Measurements from ENCODE around the gene LRRC32. TPM values are rescaled to one million over a fixed set of nuclear protein-coding genes. Genes with fewer than 3 reads are reported as not detected.

The LRRC32 gene
- total RNA-seq, 2 experiments from 2014 or later = 4.7 to 5.7 TPM

DNA sequence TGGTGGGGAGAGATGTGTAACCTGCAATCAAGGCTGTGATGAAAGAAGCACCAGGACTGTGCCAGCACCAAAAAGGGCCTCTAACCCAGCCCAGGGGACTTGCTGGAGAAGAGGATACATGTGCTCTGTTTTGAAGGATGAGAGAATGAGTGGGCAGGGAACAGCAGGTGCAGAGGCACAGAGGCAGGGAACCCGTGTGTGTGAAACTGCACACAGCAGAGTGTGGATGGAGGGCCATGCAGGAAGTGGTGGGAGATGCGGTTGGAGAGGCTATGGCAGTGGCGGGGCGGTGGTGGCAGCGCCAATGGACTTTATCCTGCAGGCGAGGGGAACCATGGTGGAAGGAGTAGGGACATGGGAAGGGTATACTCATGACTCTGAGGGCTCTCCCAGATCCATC, 25.2 kb upstream of the LRRC32 start:
- ChIA-PET CTCF (interaction anchor here (0.6 kb wide), 1 partner anchor 22 kb away, joined by 4 read pairs; no protein-coding TSS in a partner anchor), POLR2A (no interaction called here)
- Mint-ChIP-seq H3K4me1 (peaks cover 4% of the 10 kb centered on the region), H3K36me3 (ENCODE audit: low read depth) (no peaks in the 10 kb centered on the region), H3K27me3 (no peaks in the 10 kb centered on the region), H3K27ac (no peak overlapping the region), H3K9me3 (ENCODE audit: low read depth) (no peaks in the 10 kb centered on the region), H3K4me3 (no peak overlapping the region)
- intact Hi-C loops (cut with DNase I, micrococcal nuclease) = no loop called here
- ATAC-seq = no peak
- DNase-seq = no peak

GRCh38 chr11:76695133-76695532, 24.6 kb upstream of the LRRC32 start:
- POLR2A ChIA-PET = no interaction called here
- H3K36me3 Mint-ChIP-seq (ENCODE audit: low read depth) = no peaks in the 10 kb centered on the region
- H3K27ac Mint-ChIP-seq = no peak overlapping the region
- no peaks in the 10 kb centered on the region for H3K27me3 Mint-ChIP-seq
- ATAC-seq (no peak), DNase-seq (peak; percentile 35)
- intact Hi-C loops (cut with DNase I, micrococcal nuclease) = no loop called here
- CTCF ChIA-PET = interaction anchor here (0.6 to 1.0 kb wide), 2 partner anchors 22 to 40 kb away, joined by 3 to 4 read pairs; no protein-coding TSS in a partner anchor
- no peak overlapping the region for H3K4me3 Mint-ChIP-seq
- no peaks in the 10 kb centered on the region for H3K9me3 Mint-ChIP-seq (ENCODE audit: low read depth)
- no peaks in the 10 kb centered on the region for H3K4me1 Mint-ChIP-seq

GRCh38 chr11:76694664-76695063, 24.1 kb upstream of the LRRC32 start:
- intact Hi-C loops (cut with DNase I, micrococcal nuclease) = no loop called here
- H3K4me1 Mint-ChIP-seq = no peaks in the 10 kb centered on the region
- no peaks in the 10 kb centered on the region for H3K27me3 Mint-ChIP-seq
- no peak overlapping the region for H3K4me3 Mint-ChIP-seq
- no peaks in the 10 kb centered on the region for H3K36me3 Mint-ChIP-seq (ENCODE audit: low read depth)
- DNase-seq = no peak
- POLR2A ChIA-PET = no interaction called here
- CTCF ChIA-PET = interaction anchor here (1.0 kb wide), 1 partner anchor 41 kb away, joined by 3 read pairs; no protein-coding TSS in a partner anchor
- no peaks in the 10 kb centered on the region for H3K9me3 Mint-ChIP-seq (ENCODE audit: low read depth)
- ATAC-seq = no peak
- no peak overlapping the region for H3K27ac Mint-ChIP-seq

DNA sequence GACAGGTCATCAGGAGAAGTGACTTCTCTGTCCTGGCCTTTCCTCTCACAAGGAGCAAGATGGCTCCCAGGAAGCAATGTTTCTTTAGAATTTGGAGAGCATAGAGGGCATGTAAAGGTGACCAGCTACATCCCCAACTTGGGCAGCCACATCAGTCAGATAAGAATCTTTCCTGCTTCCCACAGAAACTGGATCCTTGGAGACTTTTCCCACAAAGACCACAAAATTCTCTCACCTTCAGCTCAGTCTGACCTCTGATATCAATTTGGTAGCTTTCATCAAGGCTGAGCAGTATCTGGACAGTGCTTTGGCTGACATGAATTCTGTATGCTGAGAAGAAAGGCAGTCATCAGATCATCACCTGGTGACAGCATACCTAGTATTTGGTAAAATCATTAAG, 23.3 kb upstream of the LRRC32 start:
- Mint-ChIP-seq H3K4me1 (no peaks in the 10 kb centered on the region), H3K27me3 (no peaks in the 10 kb centered on the region), H3K36me3 (ENCODE audit: low read depth) (no peaks in the 10 kb centered on the region), H3K9me3 (ENCODE audit: low read depth) (no peaks in the 10 kb centered on the region), H3K27ac (no peak overlapping the region), H3K4me3 (no peak overlapping the region)
- POLR2A ChIA-PET = interaction anchor here (0.6 kb wide), 1 partner anchor 123 kb away, joined by 6 read pairs; no protein-coding TSS in a partner anchor
- intact Hi-C loops (cut with DNase I, micrococcal nuclease) = no loop called here
- ATAC-seq (no peak), DNase-seq (no peak)
- CTCF ChIA-PET = interaction anchor here (0.6 to 1.0 kb wide), 2 partner anchors 12 kb away, joined by 3 read pairs; no protein-coding TSS in a partner anchor

GRCh38 chr11:76692956-76693355, 22.4 kb upstream of the LRRC32 start:
- Mint-ChIP-seq H3K9me3 (ENCODE audit: low read depth) (no peaks in the 10 kb centered on the region), H3K4me3 (no peak overlapping the region), H3K36me3 (ENCODE audit: low read depth) (no peaks in the 10 kb centered on the region), H3K27ac (no peak overlapping the region), H3K4me1 (no peaks in the 10 kb centered on the region), H3K27me3 (no peaks in the 10 kb centered on the region)
- ChIA-PET CTCF (interaction anchor here (0.5 to 1.0 kb wide), 2 partner anchors 13 to 63 kb away, joined by 3 read pairs; no protein-coding TSS in a partner anchor), POLR2A (no interaction called here)
- no peak for DNase-seq
- intact Hi-C loops (cut with DNase I, micrococcal nuclease) = no loop called here
- ATAC-seq = no peak

GRCh38 chr11:76691655-76692054, 21.1 kb upstream of the LRRC32 start:
- H3K9me3 Mint-ChIP-seq (ENCODE audit: low read depth) = no peaks in the 10 kb centered on the region
- H3K4me3 Mint-ChIP-seq = no peak overlapping the region
- CTCF ChIA-PET = interaction anchor here (0.9 kb wide), 2 partner anchors 9 to 10 kb away, joined by 3 to 4 read pairs; no protein-coding TSS in a partner anchor
- H3K36me3 Mint-ChIP-seq (ENCODE audit: low read depth) = no peaks in the 10 kb centered on the region
- no peaks in the 10 kb centered on the region for H3K27me3 Mint-ChIP-seq
- no peak for ATAC-seq
- intact Hi-C loops (cut with DNase I, micrococcal nuclease) = no loop called here
- POLR2A ChIA-PET = no interaction called here
- DNase-seq = no peak
- peaks cover 2% of the 10 kb centered on the region for H3K4me1 Mint-ChIP-seq
- no peak overlapping the region for H3K27ac Mint-ChIP-seq

- POLR2A ChIA-PET = no interaction called here
- Mint-ChIP-seq H3K27ac (no peak overlapping the region), H3K27me3 (no peaks in the 10 kb centered on the region), H3K9me3 (ENCODE audit: low read depth) (no peaks in the 10 kb centered on the region), H3K36me3 (ENCODE audit: low read depth) (no peaks in the 10 kb centered on the region), H3K4me3 (no peak overlapping the region), H3K4me1 (peaks cover 10% of the 10 kb centered on the region)
- intact Hi-C loops (cut with DNase I, micrococcal nuclease) = no loop called here
- ATAC-seq (no peak), DNase-seq (no peak)
- CTCF ChIA-PET = interaction anchor here (0.6 kb wide), 1 partner anchor 46 kb away, joined by 3 read pairs; no protein-coding TSS in a partner anchor
Measured at GRCh38 chr11:76690736-76691135, 20.2 kb upstream of the LRRC32 start.

DNA sequence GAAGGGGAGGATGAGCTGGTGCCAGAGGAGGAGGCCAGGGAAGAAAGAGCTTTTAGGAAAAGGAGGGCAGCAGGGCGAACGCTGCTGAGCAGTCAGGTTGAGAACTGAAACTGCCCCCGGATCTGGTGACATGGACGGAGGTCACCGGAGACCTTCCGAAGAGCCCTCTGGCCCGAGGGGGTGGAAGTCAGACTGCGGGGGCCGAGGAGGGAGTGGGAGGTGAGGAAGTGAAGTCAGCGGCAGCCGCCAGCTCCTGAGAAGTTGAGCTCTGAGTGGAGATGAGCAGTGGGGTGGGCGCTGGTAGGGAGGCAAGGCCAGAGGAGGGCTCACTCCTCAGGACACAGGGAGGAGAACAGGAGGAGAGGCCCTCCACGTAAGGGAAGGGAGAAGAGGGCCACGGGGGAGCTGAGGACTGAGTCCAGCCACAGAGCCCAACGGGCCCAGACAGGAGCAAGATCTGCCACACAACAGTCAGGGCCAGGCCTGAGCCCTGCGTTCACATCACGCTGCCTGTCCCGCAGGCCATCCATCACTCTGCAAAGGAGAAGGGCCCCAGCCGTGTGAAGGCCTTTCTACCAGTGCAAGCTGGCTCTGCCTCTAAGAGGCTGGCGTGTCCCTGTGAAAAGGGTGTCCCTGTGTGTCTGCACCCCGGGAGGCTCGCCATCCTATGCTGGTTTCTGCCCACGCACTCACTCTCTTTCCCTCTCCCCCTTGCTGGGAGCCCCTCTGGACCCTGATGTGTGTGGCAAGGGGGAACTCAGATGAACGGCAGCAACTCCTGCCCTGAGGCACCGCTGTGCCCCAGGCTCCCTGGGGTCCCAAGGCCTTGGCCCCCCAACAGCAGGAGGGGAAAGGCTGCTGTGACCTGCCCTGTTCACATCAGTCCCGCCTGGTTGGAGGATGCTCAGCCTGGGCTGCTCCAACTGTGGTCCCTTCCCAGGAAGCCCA, 19.0 kb upstream of the LRRC32 start:
- POLR2A ChIA-PET = no interaction called here
- no peaks in the 10 kb centered on the region for H3K36me3 Mint-ChIP-seq (ENCODE audit: low read depth)
- CTCF ChIA-PET = interaction anchor here (0.7 kb wide), 1 partner anchor 18 kb away, joined by 3 read pairs; no protein-coding TSS in a partner anchor
- ATAC-seq = no peak
- no peak overlapping the region for H3K27ac Mint-ChIP-seq
- no peak overlapping the region for H3K4me3 Mint-ChIP-seq
- peaks cover 10% of the 10 kb centered on the region for H3K4me1 Mint-ChIP-seq
- intact Hi-C loops (cut with DNase I, micrococcal nuclease) = loop anchor here (10.0 kb wide), 1 partner anchor 365 kb away; no protein-coding TSS in a partner anchor
- H3K27me3 Mint-ChIP-seq = no peaks in the 10 kb centered on the region
- H3K9me3 Mint-ChIP-seq (ENCODE audit: low read depth) = no peaks in the 10 kb centered on the region
- no peak for DNase-seq

DNA sequence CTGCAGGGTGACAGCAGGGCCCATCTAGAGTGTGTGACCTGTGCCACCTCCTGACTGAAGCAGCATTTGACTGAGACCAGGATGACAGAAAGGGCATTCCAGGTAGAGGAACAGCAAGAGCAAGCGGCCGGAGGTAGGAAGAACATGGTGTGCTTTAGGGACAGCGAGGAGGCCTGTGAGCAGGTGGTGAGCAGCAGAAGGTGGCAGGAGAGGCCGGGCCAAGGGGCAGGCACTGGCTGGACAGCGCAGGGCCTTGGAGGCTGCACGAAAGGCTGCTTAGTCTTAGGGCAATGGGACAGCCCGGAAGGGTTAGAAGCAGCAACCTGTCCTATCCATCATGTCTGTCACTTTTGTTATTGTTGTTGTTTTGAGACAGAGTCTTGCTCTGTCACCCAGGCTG, 17.6 kb upstream of the LRRC32 start:
- intact Hi-C loops (cut with DNase I, micrococcal nuclease) = loop anchor here (10.0 kb wide), 1 partner anchor 363 kb away; no protein-coding TSS in a partner anchor
- DNase-seq (no peak), ATAC-seq (no peak)
- Mint-ChIP-seq H3K4me3 (no peak overlapping the region), H3K36me3 (ENCODE audit: low read depth) (no peaks in the 10 kb centered on the region), H3K4me1 (peaks cover 10% of the 10 kb centered on the region), H3K9me3 (ENCODE audit: low read depth) (no peaks in the 10 kb centered on the region), H3K27ac (no peak overlapping the region), H3K27me3 (no peaks in the 10 kb centered on the region)
- POLR2A ChIA-PET = no interaction called here
- CTCF ChIA-PET = no interaction called here

DNA sequence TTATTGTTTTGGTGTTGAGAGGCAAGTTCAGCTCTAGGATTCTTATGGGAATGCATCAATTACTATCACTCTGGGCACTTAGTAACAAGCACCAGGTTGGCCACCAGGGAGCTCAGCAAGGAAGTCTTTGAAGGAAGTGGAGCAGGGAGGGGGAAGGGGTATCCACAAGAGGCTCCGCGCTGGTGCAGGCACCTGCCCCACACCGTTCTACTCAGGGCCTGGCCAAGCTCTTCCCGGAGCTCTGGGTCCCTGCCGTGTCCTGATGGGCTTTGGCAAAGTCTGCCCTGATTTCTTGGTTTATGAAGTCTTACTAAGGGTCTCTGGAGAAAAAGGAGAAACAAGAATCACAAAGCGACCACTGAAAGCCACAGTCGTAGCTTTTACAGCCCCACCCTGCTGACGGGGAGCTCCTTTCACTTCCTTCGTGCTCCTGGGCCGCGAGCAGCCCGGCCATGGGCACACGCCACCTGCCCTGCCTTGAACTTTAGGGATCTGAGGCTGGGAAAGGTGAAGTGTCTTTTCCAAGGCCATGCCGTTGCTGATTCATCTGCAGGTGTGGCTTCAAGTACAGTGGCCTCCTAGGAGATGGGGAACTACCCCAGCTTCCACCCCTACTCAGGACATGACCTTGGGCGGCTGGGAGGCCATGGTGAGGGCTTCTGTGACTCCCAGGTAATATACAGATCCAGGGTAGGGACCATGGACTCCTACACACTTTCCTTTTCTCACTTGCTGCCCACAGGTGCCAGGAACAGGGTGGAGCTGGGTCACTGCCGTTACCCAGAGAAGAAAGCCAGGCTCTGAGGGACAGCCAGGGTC, 15.9 kb upstream of the LRRC32 start:
- H3K9me3 Mint-ChIP-seq (ENCODE audit: low read depth) = no peaks in the 10 kb centered on the region
- H3K4me3 Mint-ChIP-seq = no peak overlapping the region
- intact Hi-C loops (cut with DNase I, micrococcal nuclease) = loop anchor here (10.0 kb wide), 1 partner anchor 362 kb away; no protein-coding TSS in a partner anchor
- ChIA-PET CTCF (interaction anchor here (0.6 to 1.7 kb wide), 9 partner anchors 9 to 1137 kb away, joined by 3 to 9 read pairs (median 3); partner anchors contain the start of gene LRRC32), POLR2A (no interaction called here)
- H3K36me3 Mint-ChIP-seq (ENCODE audit: low read depth) = no peaks in the 10 kb centered on the region
- no peak overlapping the region for H3K27ac Mint-ChIP-seq
- ATAC-seq (peak; percentile 42), DNase-seq (no peak)
- H3K27me3 Mint-ChIP-seq = peaks cover under 1% of the 10 kb centered on the region
- H3K4me1 Mint-ChIP-seq = peaks cover 10% of the 10 kb centered on the region

DNA sequence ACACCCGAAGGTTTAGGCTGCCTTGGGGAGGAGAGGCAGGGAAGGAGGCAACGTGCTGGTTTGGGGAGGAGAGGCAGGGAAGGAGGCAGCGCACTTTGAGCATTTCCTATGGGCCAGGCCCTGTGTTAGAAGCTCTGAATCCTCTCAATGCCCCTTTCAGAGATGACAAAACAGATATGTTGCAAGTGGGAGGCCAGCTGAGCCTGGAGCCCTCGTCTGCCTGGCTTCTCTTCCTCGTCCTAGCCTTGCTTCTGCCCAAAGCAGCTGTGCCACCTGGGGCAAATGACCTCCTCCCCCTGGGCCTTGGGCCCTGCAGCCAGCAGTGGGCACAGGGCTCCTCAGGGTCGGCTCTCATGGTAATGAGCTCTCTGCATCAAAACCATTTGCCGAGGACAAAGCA, 15.3 kb upstream of the LRRC32 start:
- H3K27me3 Mint-ChIP-seq = peaks cover 2% of the 10 kb centered on the region
- H3K36me3 Mint-ChIP-seq (ENCODE audit: low read depth) = no peaks in the 10 kb centered on the region
- CTCF ChIA-PET = interaction anchor here (0.6 to 1.7 kb wide), 7 partner anchors 8 to 1136 kb away, joined by 3 to 9 read pairs (median 3); partner anchors contain the start of gene LRRC32
- H3K27ac Mint-ChIP-seq = no peak overlapping the region
- no peak for ATAC-seq
- H3K4me3 Mint-ChIP-seq = no peak overlapping the region
- no peaks in the 10 kb centered on the region for H3K9me3 Mint-ChIP-seq (ENCODE audit: low read depth)
- peaks cover 10% of the 10 kb centered on the region for H3K4me1 Mint-ChIP-seq
- DNase-seq = no peak
- POLR2A ChIA-PET = no interaction called here
- intact Hi-C loops (cut with DNase I, micrococcal nuclease) = loop anchor here (10.0 kb wide), 1 partner anchor 361 kb away; no protein-coding TSS in a partner anchor

Data from activated CD4-positive, alpha-beta T cell treated with anti-CD3 and anti-CD28 coated beads for 36 hours (primary cell).